ENCODE results near the gene EMSY. TPM values are rescaled to one million over a fixed set of nuclear protein-coding genes. Genes with fewer than 3 reads are reported as not detected.
A peak's percentile ranks its signal among the peaks of the same experiment; 100 is the strongest.

EMSY gene
- total and polyA plus RNA-seq, 7 donors, result 5.8 to 17.2 (median 12.7) TPM

- H3K4me1 ChIP-seq, result no peaks in the 10 kb centered on the region
- H3K9me3 ChIP-seq, result no peaks in the 10 kb centered on the region
- no peaks in the 10 kb centered on the region for H3K27me3 ChIP-seq (ENCODE audit: insufficient read depth in 3 of 3, low read length in 2 of 3)
- WGBS, 3 donors, result 46 to 92% (median 58%) methylated on average over 2 of the region's 2 CpGs
- TF ChIP-seq, protein P1, sequence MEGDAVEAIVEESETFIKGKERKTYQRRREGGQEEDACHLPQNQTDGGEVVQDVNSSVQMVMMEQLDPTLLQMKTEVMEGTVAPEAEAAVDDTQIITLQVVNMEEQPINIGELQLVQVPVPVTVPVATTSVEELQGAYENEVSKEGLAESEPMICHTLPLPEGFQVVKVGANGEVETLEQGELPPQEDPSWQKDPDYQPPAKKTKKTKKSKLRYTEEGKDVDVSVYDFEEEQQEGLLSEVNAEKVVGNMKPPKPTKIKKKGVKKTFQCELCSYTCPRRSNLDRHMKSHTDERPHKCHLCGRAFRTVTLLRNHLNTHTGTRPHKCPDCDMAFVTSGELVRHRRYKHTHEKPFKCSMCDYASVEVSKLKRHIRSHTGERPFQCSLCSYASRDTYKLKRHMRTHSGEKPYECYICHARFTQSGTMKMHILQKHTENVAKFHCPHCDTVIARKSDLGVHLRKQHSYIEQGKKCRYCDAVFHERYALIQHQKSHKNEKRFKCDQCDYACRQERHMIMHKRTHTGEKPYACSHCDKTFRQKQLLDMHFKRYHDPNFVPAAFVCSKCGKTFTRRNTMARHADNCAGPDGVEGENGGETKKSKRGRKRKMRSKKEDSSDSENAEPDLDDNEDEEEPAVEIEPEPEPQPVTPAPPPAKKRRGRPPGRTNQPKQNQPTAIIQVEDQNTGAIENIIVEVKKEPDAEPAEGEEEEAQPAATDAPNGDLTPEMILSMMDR (IDR thresholded peaks at IDR 0.05), result no peak
- intact Hi-C loops (cut with DNase I), result no loop called here
- H3K4me3 ChIP-seq, result no peak overlapping the region
- no peak for DNase-seq
- no peak overlapping the region for H3K27ac ChIP-seq
- peaks cover 2 to 86% of the 10 kb centered on the region in 2 donors for H3K36me3 ChIP-seq (ENCODE audit: insufficient read depth in 1 of 2, low read depth in 1 of 2)
- ATAC-seq, result no peak
These were observed 82.1 kb downstream of the EMSY start for GRCh38 chr11:76526878-76527277.

- no peaks in the 10 kb centered on the region for H3K4me1 ChIP-seq
- 79 to 94% (median 88%) methylated on average over 2 of the region's 2 CpGs for WGBS, 3 donors
- DNase-seq, result no peak
- H3K27ac ChIP-seq, result no peak overlapping the region
- peaks cover 12 to 96% of the 10 kb centered on the region in 2 donors for H3K36me3 ChIP-seq (ENCODE audit: insufficient read depth in 1 of 2, low read depth in 1 of 2)
- H3K27me3 ChIP-seq (ENCODE audit: insufficient read depth in 3 of 3, low read length in 2 of 3), result no peaks in the 10 kb centered on the region
- no peaks in the 10 kb centered on the region for H3K9me3 ChIP-seq
- TF ChIP-seq, protein P1 (IDR thresholded peaks at IDR 0.05), result no peak
- intact Hi-C loops (cut with DNase I), result no loop called here
- ATAC-seq, result no peak
- H3K4me3 ChIP-seq, result no peak overlapping the region
These were observed 97.6 kb downstream of the EMSY start for GRCh38 chr11:76542436-76542835.

- ATAC-seq (no peak), DNase-seq (no peak)
- H3K9me3 ChIP-seq, result no peaks in the 10 kb centered on the region
- no peaks in the 10 kb centered on the region for H3K27me3 ChIP-seq (ENCODE audit: insufficient read depth in 3 of 3, low read length in 2 of 3)
- intact Hi-C loops (cut with DNase I), result no loop called here
- no peaks in the 10 kb centered on the region for H3K4me1 ChIP-seq
- TF ChIP-seq, protein P1 (IDR thresholded peaks at IDR 0.05), result no peak
- WGBS, 3 donors, result 68 to 78% (median 74%) methylated on average over 7 of the region's 7 CpGs
- no peak overlapping the region for H3K27ac ChIP-seq
- no peak overlapping the region for H3K4me3 ChIP-seq
- H3K36me3 ChIP-seq (ENCODE audit: insufficient read depth in 1 of 2, low read depth in 1 of 2), result peaks cover 11 to 96% of the 10 kb centered on the region in 2 donors
These were observed 98.3 kb downstream of the EMSY start for GRCh38 chr11:76543006-76543703.

- no peak for DNase-seq
- no peak overlapping the region for H3K4me3 ChIP-seq
- peaks cover 0 to 48% of the 10 kb centered on the region in 2 donors for H3K36me3 ChIP-seq (ENCODE audit: insufficient read depth in 1 of 2, low read depth in 1 of 2)
- intact Hi-C loops (cut with DNase I), result no loop called here
- H3K27ac ChIP-seq, result no peak overlapping the region
- ATAC-seq, result no peak
- no peaks in the 10 kb centered on the region for H3K4me1 ChIP-seq
- no peaks in the 10 kb centered on the region for H3K9me3 ChIP-seq
- 83 to 89% (median 84%) methylated on average over 7 of the region's 7 CpGs for WGBS, 3 donors
- no peaks in the 10 kb centered on the region for H3K27me3 ChIP-seq (ENCODE audit: insufficient read depth in 3 of 3, low read length in 2 of 3)
- TF ChIP-seq, protein P1 (IDR thresholded peaks at IDR 0.05), result no peak
These were observed 106.0 kb downstream of the EMSY start for GRCh38 chr11:76550781-76551180.

DNA sequence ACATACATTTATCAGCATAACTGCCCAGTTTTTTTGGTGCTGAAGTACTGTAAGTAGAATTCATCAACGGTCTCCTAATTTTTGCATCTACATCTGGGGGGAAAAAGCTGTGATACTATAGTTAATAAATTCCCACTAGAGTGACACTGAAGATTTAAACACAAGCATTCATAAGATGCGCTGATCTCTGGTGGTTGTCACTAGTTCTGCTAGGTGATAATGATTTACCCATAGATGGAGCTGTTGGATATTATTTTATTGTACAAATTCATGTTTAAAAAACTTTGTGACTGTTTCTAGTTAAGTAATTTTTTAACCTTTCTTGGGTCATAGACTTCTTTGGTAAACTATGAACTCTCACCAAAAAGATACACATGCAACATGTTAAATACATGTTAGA, 106.6 kb downstream of the EMSY start:
- Histone ChIP-seq H3K9me3 (no peaks in the 10 kb centered on the region), H3K4me1 (no peaks in the 10 kb centered on the region), H3K27ac (no peak overlapping the region), H3K36me3 (ENCODE audit: insufficient read depth in 1 of 2, low read depth in 1 of 2) (peaks cover 0 to 42% of the 10 kb centered on the region in 2 donors), H3K4me3 (no peak overlapping the region), H3K27me3 (ENCODE audit: insufficient read depth in 3 of 3, low read length in 2 of 3) (no peaks in the 10 kb centered on the region)
- DNase-seq (no peak), ATAC-seq (no peak)
- intact Hi-C loops (cut with DNase I), result no loop called here
- WGBS, 3 donors, result 78 to 85% (median 80%) methylated on average over 2 of the region's 2 CpGs
- TF ChIP-seq, protein P1 (IDR thresholded peaks at IDR 0.05), result peak; percentile 25
